ENCODE measurements around the gene DLGAP1.

The DLGAP1 gene

DNA sequence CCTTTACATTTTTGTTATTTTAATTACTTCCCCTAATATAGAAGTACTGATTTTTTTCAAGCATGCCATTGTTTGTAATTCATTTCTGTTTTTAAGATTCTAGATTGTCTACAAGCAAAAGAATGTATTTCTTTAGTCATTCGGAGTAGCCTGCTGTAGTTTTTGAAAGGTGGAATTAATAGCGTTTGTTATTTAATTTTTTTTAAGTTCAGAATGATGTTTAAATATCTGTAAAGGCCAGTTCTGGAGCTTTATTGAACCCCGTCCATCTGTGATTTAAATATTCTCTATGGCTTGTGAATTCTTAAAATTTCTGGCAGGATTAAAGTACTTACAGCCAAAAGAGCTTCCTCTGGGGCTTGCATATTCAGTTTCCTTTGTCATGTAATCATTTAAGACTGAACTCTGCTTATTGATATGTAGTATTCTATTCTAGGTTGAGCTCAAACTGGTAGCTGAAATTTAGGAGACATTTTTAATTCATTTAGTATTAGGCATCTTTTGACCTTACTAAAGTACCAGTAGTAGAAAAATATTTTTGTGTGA is 999.9 kb downstream of the DLGAP1 start:
- peak overlapping the region in 2 of 5 donors; percentile 93 for H3K4me3 ChIP-seq (ENCODE audit: low read depth in 1 of 5, low read length in 5 of 5)

DNA sequence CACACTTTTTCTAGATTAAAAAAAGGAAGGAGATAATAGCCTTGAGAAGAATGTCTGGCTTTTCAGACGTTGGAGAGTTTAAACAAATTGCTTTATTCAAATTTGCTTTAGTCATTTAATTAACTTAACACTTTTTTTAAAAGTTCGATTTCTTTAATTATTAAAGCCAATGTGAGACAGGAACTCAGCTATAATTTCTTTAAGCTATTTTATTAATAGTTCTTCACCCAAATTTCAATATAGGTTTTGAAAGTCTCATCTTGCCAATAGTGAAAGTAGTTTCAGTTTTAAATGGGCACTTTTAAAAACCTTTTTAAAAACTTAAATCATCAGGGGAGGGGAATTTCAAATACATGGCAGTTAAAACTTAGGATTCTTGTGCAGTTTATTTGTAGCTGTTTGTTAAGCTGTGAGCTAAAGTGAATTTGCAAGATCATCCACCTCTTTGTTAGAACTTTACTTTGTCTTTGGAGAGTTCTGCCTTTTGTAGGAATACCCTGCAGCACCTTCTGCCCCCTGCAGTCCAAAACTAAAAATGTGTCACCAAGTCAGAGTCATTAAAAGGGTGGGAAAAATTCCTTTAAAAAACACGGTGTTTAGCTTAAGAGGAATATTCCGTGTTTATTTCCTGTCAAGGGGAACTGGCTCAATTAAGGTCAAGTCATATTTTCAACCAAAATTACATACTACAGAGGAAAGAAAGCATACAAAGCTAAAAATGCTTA is 1000.6 kb downstream of the DLGAP1 start:
- peak overlapping the region in 4 of 5 donors; percentile 7 to 74 (median 50) for H3K9ac ChIP-seq (ENCODE audit: low read length in 5 of 5)
- H3K9me3 ChIP-seq (ENCODE audit: control insufficient read depth in 5 of 5, low read length in 5 of 5): no peaks in the 10 kb centered on the region
- H3K27ac ChIP-seq (ENCODE audit: low read depth, low read length): peak overlapping the region; percentile 100
- H3K27me3 ChIP-seq (ENCODE audit: control insufficient read depth in 5 of 5, insufficient read depth in 4 of 5, low read length in 5 of 5): no peaks in the 10 kb centered on the region
- H3K4me1 ChIP-seq (ENCODE audit: control insufficient read depth in 5 of 5, insufficient read depth in 5 of 5, low read length in 5 of 5): peaks cover 5 to 59% (median 34%) of the 10 kb centered on the region in 5 donors
- H3K36me3 ChIP-seq (ENCODE audit: control insufficient read depth in 5 of 5, insufficient read depth in 5 of 5, low read length in 5 of 5): peaks cover 18 to 36% (median 31%) of the 10 kb centered on the region in 5 donors
- peak overlapping the region; percentile 81 to 94 (median 93) for H3K4me3 ChIP-seq (ENCODE audit: low read depth in 1 of 5, low read length in 5 of 5)

More for the DNA sequence above, 999.9 kb downstream of the DLGAP1 start:
- Histone ChIP-seq H3K36me3 (ENCODE audit: control insufficient read depth in 5 of 5, insufficient read depth in 5 of 5, low read length in 5 of 5) (peaks cover 18 to 36% (median 31%) of the 10 kb centered on the region in 5 donors), H3K27me3 (ENCODE audit: control insufficient read depth in 5 of 5, insufficient read depth in 4 of 5, low read length in 5 of 5) (no peaks in the 10 kb centered on the region), H3K4me1 (ENCODE audit: control insufficient read depth in 5 of 5, insufficient read depth in 5 of 5, low read length in 5 of 5) (peaks cover 5 to 55% (median 34%) of the 10 kb centered on the region in 5 donors), H3K27ac (ENCODE audit: low read depth, low read length) (peak overlapping the region; percentile 100), H3K9me3 (ENCODE audit: control insufficient read depth in 5 of 5, low read length in 5 of 5) (no peaks in the 10 kb centered on the region), H3K9ac (ENCODE audit: low read length in 5 of 5) (peak overlapping the region in 3 of 5 donors; percentile 7 to 68 (median 62))

DNA sequence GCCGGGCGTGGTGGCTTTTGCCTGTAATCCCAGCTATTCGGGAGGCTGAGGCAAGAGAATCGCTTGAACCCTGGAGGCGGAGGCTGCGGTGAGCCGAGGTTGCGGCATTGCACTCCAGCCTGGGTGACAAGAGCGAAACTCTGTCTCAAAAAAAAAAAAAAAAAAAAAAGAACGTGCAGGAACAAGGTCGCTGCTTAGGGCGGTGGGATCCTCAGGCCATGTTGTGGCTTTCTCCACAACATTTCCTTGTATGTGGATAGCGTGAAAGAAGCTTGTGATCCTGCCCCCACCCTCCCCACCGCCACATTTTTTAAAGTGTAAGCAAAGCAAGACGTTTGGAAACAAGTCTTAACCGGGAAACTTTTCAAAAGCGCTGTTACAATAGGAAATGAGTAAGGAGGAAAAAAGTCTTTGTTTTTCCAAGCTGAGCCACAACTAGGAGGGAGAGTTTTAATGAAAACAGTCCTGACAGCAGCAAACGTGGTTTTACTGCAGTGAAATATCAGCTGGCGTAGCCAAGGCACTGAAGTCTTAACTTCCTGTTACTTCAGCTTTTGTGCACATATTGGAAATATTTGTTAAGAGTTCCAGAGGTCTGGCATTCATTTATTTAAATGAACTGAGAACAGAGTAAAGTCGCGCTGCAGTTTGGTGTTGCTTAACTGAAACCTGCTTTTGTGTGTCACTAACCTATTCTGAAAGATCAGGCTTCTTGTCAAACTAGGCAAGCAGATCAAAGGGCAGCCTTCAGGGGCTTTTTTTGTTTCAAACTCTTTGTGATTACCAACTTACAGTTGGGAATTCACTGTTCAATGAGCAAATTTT is 1001.4 kb downstream of the DLGAP1 start:
- H3K27me3 ChIP-seq (ENCODE audit: control insufficient read depth in 5 of 5, insufficient read depth in 4 of 5, low read length in 5 of 5): no peaks in the 10 kb centered on the region
- peaks cover 5 to 63% (median 34%) of the 10 kb centered on the region in 5 donors for H3K4me1 ChIP-seq (ENCODE audit: control insufficient read depth in 5 of 5, insufficient read depth in 5 of 5, low read length in 5 of 5)
- no peaks in the 10 kb centered on the region for H3K9me3 ChIP-seq (ENCODE audit: control insufficient read depth in 5 of 5, low read length in 5 of 5)
- peak overlapping the region; percentile 100 for H3K27ac ChIP-seq (ENCODE audit: low read depth, low read length)
- peaks cover 14 to 28% (median 25%) of the 10 kb centered on the region in 5 donors for H3K36me3 ChIP-seq (ENCODE audit: control insufficient read depth in 5 of 5, insufficient read depth in 5 of 5, low read length in 5 of 5)
- H3K4me3 ChIP-seq (ENCODE audit: low read depth in 1 of 5, low read length in 5 of 5): peak overlapping the region; percentile 81 to 94 (median 93)
- peak overlapping the region in 4 of 5 donors; percentile 31 to 74 (median 50) for H3K9ac ChIP-seq (ENCODE audit: low read length in 5 of 5)

DNA sequence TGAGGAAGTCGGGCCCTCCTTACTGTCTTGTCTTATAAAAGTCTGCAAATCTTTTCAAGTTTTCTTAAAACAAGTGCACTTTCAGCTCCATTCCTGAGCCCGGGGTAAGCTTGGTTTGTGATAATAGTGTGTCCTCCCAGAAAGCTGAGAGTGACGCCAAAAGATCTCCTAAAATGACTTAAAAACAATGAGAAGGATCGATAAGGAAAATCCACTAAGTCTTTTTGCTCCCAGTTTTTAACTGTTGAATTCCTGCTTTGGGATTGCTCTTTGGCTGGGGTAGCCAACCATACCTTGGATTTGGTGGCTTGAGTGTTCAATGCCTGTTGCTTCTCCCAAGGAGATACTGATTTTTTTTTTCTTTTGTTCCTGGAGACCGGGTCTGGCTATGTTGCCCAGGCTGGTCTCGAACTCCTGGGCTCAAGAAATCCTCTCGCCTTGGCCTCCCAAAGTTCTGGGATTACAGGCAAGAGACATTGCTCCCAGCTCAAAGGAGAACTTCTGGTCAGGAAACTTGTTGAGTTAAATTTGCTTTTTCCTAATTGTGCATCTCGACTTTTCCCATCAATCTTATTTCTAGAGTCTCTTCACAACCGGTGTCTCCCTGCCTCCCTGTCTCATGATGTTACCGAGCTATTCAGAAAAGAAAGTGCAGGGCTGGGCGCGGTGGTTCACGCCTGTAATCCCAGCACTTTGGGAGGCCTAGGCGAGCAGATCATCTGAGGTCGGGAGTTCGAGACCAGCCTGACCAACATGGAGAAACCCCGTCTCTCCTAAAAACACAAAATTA is 1002.2 kb downstream of the DLGAP1 start:
- Histone ChIP-seq H3K27ac (ENCODE audit: low read depth, low read length) (peak overlapping the region; percentile 100), H3K4me1 (ENCODE audit: control insufficient read depth in 5 of 5, insufficient read depth in 5 of 5, low read length in 5 of 5) (peaks cover 5 to 69% (median 34%) of the 10 kb centered on the region in 5 donors), H3K9ac (ENCODE audit: low read length in 5 of 5) (peak overlapping the region; percentile 90 to 98 (median 97)), H3K27me3 (ENCODE audit: control insufficient read depth in 5 of 5, insufficient read depth in 4 of 5, low read length in 5 of 5) (no peaks in the 10 kb centered on the region), H3K9me3 (ENCODE audit: control insufficient read depth in 5 of 5, low read length in 5 of 5) (no peaks in the 10 kb centered on the region), H3K36me3 (ENCODE audit: control insufficient read depth in 5 of 5, insufficient read depth in 5 of 5, low read length in 5 of 5) (peaks cover 11 to 20% (median 18%) of the 10 kb centered on the region in 5 donors), H3K4me3 (ENCODE audit: low read depth in 1 of 5, low read length in 5 of 5) (peak overlapping the region; percentile 81 to 94 (median 93))

DNA sequence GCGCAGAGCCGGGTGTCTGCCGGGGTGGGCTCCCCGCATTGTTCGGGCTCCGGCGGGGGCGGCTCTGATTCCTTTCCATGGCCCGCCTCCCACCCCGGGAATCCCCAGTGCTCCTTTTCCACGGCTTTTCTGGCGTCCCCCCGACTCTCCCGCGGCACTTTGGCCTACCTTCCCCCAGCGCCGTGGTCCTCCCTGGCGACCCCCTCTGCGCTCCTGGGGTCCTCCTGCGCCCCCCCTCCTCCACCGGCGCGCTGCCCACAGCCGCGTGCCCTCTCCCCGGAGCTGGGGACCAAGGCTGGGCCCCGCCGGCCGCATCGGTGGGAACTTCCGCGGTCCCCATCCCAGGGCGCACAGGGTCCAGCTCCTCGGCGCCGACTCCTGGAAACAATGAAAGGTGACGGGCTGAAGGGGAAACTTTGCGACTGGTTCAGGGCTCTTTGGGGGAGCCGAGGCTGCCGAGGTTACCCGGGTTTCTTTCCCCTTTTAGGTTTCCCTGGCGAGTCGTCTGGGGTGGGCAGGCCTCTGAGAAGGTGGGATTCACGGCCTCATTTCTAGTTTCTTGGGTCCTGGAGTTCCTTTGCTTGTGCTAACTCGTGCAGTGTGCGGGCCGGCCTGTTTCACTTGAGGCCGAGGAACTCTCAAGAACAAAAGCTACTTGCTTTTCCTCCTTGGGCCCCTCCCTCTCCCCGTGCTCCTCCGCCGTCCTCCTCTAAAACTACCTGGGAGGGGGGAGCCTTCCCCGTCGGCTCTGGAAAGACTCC is 1002.9 kb downstream of the DLGAP1 start:
- Histone ChIP-seq H3K27ac (ENCODE audit: low read depth, low read length) (peak overlapping the region; percentile 100), H3K4me1 (ENCODE audit: control insufficient read depth in 5 of 5, insufficient read depth in 5 of 5, low read length in 5 of 5) (peaks cover 5 to 76% (median 40%) of the 10 kb centered on the region in 5 donors), H3K9me3 (ENCODE audit: control insufficient read depth in 5 of 5, low read length in 5 of 5) (no peaks in the 10 kb centered on the region), H3K9ac (ENCODE audit: low read length in 5 of 5) (peak overlapping the region; percentile 90 to 98 (median 97)), H3K4me3 (ENCODE audit: low read depth in 1 of 5, low read length in 5 of 5) (peak overlapping the region; percentile 81 to 94 (median 93)), H3K27me3 (ENCODE audit: control insufficient read depth in 5 of 5, insufficient read depth in 4 of 5, low read length in 5 of 5) (no peaks in the 10 kb centered on the region), H3K36me3 (ENCODE audit: control insufficient read depth in 5 of 5, insufficient read depth in 5 of 5, low read length in 5 of 5) (peaks cover 8 to 12% (median 11%) of the 10 kb centered on the region in 5 donors)

DNA sequence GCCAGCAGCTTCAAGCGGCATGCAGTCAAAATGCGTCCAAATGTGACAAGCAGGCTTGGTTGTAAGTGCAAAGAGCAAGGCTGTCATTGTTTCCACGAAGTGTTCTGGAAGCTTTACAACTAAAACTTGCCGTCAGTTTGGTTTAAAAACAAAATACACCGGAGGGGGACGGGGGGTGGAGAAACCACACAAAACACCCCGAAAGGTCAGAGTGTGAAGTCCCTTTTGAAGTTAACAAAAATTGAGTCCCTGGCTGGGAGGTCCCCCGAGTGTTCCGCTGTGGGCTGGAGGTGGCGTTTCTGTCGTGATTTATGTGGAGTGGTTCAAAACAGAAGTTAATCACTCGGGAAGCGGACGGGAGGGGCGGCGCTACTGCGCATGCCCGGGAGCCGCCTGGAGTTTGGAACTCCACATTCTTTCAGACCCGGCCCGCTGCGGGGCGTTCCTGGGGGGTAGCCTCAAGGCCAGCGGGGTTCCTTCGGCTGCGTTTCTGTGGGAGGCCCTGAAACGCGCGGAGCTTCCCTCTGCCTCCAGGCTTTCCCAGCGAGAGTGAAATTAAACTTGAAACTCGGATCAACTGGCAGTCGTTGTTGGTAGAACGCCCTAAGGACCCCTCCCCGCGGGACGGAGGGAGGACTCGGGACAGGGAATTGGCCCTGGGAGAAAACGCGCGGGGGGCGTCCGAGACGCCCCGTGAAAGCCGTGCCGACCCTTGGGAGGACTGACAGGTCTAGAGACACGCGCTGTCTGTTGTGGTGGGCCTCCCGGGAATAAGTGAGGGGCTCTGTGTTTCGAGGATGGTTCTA is 1003.7 kb downstream of the DLGAP1 start:
- peak overlapping the region; percentile 86 to 94 (median 93) for H3K4me3 ChIP-seq (ENCODE audit: low read depth in 1 of 5, low read length in 5 of 5)
- peak overlapping the region; percentile 100 for H3K27ac ChIP-seq (ENCODE audit: low read depth, low read length)
- H3K9me3 ChIP-seq (ENCODE audit: control insufficient read depth in 5 of 5, low read length in 5 of 5): no peaks in the 10 kb centered on the region
- H3K36me3 ChIP-seq (ENCODE audit: control insufficient read depth in 5 of 5, insufficient read depth in 5 of 5, low read length in 5 of 5): peaks cover under 1 to 5% (median 3%) of the 10 kb centered on the region in 5 donors
- peak overlapping the region; percentile 90 to 98 (median 97) for H3K9ac ChIP-seq (ENCODE audit: low read length in 5 of 5)
- H3K27me3 ChIP-seq (ENCODE audit: control insufficient read depth in 5 of 5, insufficient read depth in 4 of 5, low read length in 5 of 5): no peaks in the 10 kb centered on the region
- H3K4me1 ChIP-seq (ENCODE audit: control insufficient read depth in 5 of 5, insufficient read depth in 5 of 5, low read length in 5 of 5): peaks cover 5 to 83% (median 47%) of the 10 kb centered on the region in 5 donors

DNA sequence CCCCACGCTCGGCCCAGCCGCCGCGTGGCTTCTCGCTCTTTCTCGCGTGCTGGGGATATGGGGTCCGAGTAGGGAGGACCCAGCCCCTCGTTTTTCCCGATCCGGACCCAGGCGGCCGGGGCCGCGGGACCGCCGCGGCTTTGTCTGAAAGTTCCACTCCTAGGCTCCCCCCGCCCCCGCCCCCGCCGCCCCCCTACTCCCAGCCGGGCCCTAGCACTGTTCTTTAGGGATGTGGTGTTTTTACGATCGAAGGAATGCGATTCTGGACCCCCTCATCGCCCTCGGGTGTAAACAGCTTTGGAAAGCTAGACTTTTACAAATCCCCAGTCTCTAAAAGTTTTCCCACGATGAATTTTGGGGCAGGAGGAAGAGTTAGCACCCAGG is 1004.3 kb downstream of the DLGAP1 start:
- Histone ChIP-seq H3K27ac (ENCODE audit: low read depth, low read length) (peak overlapping the region; percentile 100), H3K36me3 (ENCODE audit: control insufficient read depth in 5 of 5, insufficient read depth in 5 of 5, low read length in 5 of 5) (no peaks in the 10 kb centered on the region), H3K9me3 (ENCODE audit: control insufficient read depth in 5 of 5, low read length in 5 of 5) (no peaks in the 10 kb centered on the region), H3K9ac (ENCODE audit: low read length in 5 of 5) (peak overlapping the region; percentile 87 to 98 (median 97)), H3K4me1 (ENCODE audit: control insufficient read depth in 5 of 5, insufficient read depth in 5 of 5, low read length in 5 of 5) (peaks cover 5 to 78% (median 45%) of the 10 kb centered on the region in 5 donors), H3K4me3 (ENCODE audit: low read depth in 1 of 5, low read length in 5 of 5) (peak overlapping the region; percentile 86 to 94 (median 93)), H3K27me3 (ENCODE audit: control insufficient read depth in 5 of 5, insufficient read depth in 4 of 5, low read length in 5 of 5) (no peaks in the 10 kb centered on the region)

DNA sequence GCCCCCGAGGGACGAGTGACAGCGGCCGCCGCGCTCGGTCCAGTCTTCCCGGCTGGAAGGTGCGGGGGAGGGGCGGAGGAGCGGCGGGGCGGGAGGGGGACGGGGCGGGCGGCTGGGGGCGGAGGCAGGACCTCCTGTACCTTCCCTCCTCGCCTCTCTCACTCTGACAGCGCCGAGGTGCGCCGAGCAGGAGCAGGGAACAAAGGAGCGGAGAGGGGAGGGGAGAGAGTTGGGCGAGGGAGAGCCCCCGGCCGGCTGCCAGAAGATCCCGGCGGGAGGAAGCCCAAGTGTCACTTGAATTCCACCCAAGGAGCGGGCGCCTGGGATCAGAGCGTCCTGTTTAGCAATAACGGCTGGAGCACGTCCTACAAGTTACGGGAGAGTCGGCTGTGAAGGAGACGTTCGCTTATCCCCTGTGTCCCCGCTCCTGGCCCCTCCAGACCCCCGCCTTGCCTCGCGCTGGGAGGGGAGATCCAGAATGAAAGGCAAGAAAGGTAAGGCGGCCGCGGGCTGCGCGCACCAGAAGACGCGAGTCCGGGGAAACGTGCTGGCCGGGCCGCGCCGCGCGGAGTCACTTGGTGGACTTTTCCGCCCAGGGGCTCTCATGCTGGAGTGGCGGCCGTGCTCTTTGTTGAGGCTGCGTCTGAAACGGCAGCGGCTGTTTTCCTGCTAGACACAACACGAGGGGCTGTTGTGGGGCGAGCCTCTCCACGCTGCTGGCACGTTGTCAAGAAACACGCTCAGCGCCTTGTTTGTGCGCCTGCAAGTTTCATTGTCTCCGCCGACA is 1004.9 kb downstream of the DLGAP1 start, which contains the start of gene TGIF1:
Gene TGIF1, plus strand, starts transcription at position 161 of the 787 bp plus-strand sequence. Its CDS starts 318 bp downstream, at position 479.
- Histone ChIP-seq H3K4me3 (ENCODE audit: low read depth in 1 of 5, low read length in 5 of 5) (peak within 1 kb of the TSS; percentile 90 to 94 (median 93)), H3K9me3 (ENCODE audit: control insufficient read depth in 5 of 5, low read length in 5 of 5) (no peaks in the 10 kb centered on the region), H3K27ac (ENCODE audit: low read depth, low read length) (peak within 1 kb of the TSS; percentile 100), H3K9ac (ENCODE audit: low read length in 5 of 5) (peak within 1 kb of the TSS; percentile 94 to 99 (median 98)), H3K36me3 (ENCODE audit: control insufficient read depth in 5 of 5, insufficient read depth in 5 of 5, low read length in 5 of 5) (no peaks in the 10 kb centered on the region), H3K4me1 (ENCODE audit: control insufficient read depth in 5 of 5, insufficient read depth in 5 of 5, low read length in 5 of 5) (peaks cover 4 to 72% (median 41%) of the 10 kb centered on the region in 5 donors), H3K27me3 (ENCODE audit: control insufficient read depth in 5 of 5, insufficient read depth in 4 of 5, low read length in 5 of 5) (no peaks in the 10 kb centered on the region)
